Measurements from ENCODE around the gene NEDD4L.

NEDD4L gene

DNA sequence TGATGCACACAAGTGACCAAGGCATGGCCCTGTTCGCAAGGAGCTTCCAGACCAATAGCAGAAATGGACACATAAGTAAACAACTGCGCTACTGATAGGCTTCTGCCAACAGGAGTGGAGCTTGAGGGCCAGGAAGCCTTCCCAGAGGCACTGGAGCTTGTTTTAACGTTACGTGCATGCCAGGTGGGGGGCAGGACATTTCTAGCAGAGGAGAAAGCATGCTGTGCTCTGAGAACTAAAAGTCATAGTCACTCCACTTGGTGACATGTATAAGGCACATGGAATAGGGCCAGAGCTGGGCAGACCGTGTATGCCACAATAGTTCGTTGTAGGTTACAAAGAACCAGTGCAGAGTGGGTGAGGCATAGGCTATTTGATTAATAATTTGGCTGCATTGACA is 184.2 kb downstream of the NEDD4L start:
- Histone ChIP-seq H3K4me1 (ENCODE audit: control insufficient read depth, insufficient read depth, low read length) (peaks cover 36% of the 10 kb centered on the region), H3K4me3 (ENCODE audit: low read depth, low read length) (no peak overlapping the region), H3K36me3 (ENCODE audit: control insufficient read depth in 2 of 2, insufficient read depth in 1 of 2, low read length in 2 of 2) (no peaks in the 10 kb centered on the region; a peak in 1 of 3 replicates), H3K27ac (ENCODE audit: extremely low read depth, low read depth, low read length) (no peak overlapping the region), H3K9me3 (ENCODE audit: control insufficient read depth, insufficient read depth, low read depth, low read length) (no peaks in the 10 kb centered on the region)
- ChIA-PET CTCF (no interaction called here), POLR2A (no interaction called here)
- TF ChIP-seq, protein P1, sequence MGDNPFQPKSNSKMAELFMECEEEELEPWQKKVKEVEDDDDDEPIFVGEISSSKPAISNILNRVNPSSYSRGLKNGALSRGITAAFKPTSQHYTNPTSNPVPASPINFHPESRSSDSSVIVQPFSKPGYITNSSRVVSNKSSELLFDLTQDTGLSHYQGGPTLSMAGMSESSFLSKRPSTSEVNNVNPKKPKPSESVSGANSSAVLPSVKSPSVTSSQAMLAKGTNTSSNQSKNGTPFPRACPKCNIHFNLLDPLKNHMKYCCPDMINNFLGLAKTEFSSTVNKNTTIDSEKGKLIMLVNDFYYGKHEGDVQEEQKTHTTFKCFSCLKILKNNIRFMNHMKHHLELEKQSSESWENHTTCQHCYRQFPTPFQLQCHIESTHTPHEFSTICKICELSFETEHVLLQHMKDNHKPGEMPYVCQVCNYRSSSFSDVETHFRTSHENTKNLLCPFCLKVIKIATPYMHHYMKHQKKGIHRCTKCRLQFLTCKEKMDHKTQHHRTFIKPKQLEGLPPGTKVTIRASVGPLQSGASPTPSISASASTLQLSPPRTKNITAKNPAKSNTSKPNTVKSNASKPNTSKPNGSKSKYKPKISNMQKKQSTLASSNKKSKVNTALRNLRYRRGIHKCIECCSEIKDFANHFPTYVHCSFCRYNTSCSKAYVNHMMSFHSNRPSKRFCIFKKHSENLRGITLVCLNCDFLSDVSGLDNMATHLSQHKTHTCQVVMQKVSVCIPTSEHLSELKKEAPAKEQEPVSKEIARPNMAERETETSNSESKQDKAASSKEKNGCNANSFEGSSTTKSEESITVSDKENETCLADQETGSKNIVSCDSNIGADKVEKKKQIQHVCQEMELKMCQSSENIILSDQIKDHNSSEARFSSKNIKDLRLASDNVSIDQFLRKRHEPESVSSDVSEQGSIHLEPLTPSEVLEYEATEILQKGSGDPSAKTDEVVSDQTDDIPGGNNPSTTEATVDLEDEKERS (tag by site-specific recombination; IDR thresholded peaks at IDR 0.05): no peak
- no peak for TF ChIP-seq ZBTB21 (tag by site-specific recombination; IDR thresholded peaks at IDR 0.05)

DNA sequence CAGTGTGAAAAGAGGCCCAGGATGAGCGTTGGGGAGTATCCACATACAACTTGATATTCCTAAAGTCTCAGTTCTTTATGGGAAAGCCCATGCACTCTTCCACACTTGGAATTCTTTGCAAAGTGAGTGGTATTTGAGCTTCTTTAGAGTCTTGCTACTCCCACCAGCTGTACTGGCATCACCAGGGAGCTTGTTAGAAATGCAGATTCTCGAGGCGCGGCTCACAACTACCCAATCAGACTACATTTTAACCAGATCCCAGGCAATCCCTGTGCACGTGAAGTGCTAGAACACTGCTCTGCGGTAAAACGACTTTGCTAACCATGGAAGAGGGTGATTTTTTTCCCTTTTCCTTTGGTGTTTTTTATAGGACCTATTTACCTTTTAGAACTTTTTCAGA is 184.7 kb downstream of the NEDD4L start:
- ChIA-PET CTCF (interaction anchor here (0.7 kb wide), 1 partner anchor 107 kb away, joined by 3 read pairs; no protein-coding TSS in a partner anchor), POLR2A (no interaction called here)
- H3K27ac ChIP-seq (ENCODE audit: extremely low read depth, low read depth, low read length): no peak overlapping the region
- TF ChIP-seq ZNF394 (tag by site-specific recombination; IDR thresholded peaks at IDR 0.05; ENCODE audit: borderline replicate concordance) (no peak), ZNF561 (tag by site-specific recombination; IDR thresholded peaks at IDR 0.05; ENCODE audit: borderline replicate concordance) (no peak), OVOL3 (tag by site-specific recombination; IDR thresholded peaks at IDR 0.05) (no peak), ZEB2 (tag by site-specific recombination; IDR thresholded peaks at IDR 0.05) (no peak), ZNF658 (tag by site-specific recombination; IDR thresholded peaks at IDR 0.05) (no peak), KLF10 (tag by site-specific recombination; IDR thresholded peaks at IDR 0.05) (no peak)
- H3K36me3 ChIP-seq (ENCODE audit: control insufficient read depth in 2 of 2, insufficient read depth in 1 of 2, low read length in 2 of 2): no peaks in the 10 kb centered on the region; a peak in 1 of 3 replicates
- no peak overlapping the region for H3K4me3 ChIP-seq (ENCODE audit: low read depth, low read length)
- no peaks in the 10 kb centered on the region for H3K9me3 ChIP-seq (ENCODE audit: control insufficient read depth, insufficient read depth, low read depth, low read length)
- peaks cover 30% of the 10 kb centered on the region for H3K4me1 ChIP-seq (ENCODE audit: control insufficient read depth, insufficient read depth, low read length)

DNA sequence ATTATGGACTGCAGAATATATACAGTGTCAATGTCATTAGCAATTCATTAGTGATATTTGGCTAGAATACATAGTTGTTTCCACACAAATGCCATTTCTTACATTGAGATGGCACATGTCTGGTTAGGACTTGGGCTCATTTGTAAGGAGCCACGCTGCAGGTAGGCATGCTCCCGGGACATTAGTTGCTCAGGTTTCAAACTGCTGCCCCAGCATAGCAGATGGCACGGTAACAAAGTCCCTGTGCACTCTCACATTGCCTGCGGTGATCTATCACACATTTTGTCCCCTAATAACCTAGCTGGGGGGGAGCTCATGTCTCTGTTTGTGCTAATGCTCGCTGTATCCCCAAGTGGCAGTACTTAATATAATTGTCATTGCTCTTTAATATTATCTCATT is 185.1 kb downstream of the NEDD4L start:
- ChIA-PET CTCF (interaction anchor here (0.7 to 1.8 kb wide), 4 partner anchors 11 to 107 kb away, joined by 3 to 9 read pairs (median 4); no protein-coding TSS in a partner anchor), POLR2A (no interaction called here)
- Histone ChIP-seq H3K9me3 (ENCODE audit: control insufficient read depth, insufficient read depth, low read depth, low read length) (no peaks in the 10 kb centered on the region), H3K4me3 (ENCODE audit: low read depth, low read length) (no peak overlapping the region), H3K4me1 (ENCODE audit: control insufficient read depth, insufficient read depth, low read length) (peaks cover 26% of the 10 kb centered on the region), H3K27ac (ENCODE audit: extremely low read depth, low read depth, low read length) (no peak overlapping the region), H3K36me3 (ENCODE audit: control insufficient read depth in 2 of 2, insufficient read depth in 1 of 2, low read length in 2 of 2) (no peaks in the 10 kb centered on the region; a peak in 1 of 3 replicates)
- TF ChIP-seq TCF7L2 (IDR thresholded peaks at IDR 0.05; ENCODE audit: borderline replicate concordance, low read depth, low read length) (no peak), ZNF324 (tag by site-specific recombination; IDR thresholded peaks at IDR 0.05) (no peak), ZFP3 (tag by site-specific recombination; IDR thresholded peaks at IDR 0.05; ENCODE audit: low read depth) (no peak), ZXDB (tag by site-specific recombination; IDR thresholded peaks at IDR 0.05) (no peak), ZNF302 (tag by site-specific recombination; IDR thresholded peaks at IDR 0.05; ENCODE audit: low read depth) (no peak), OSR2 (tag by site-specific recombination; IDR thresholded peaks at IDR 0.05) (no peak), ZNF19 (tag by site-specific recombination; IDR thresholded peaks at IDR 0.05; ENCODE audit: low read depth) (no peak), ZNF747 (tag by site-specific recombination; IDR thresholded peaks at IDR 0.05) (no peak), ZNF24 (tag by site-specific recombination; IDR thresholded peaks at IDR 0.05) (no peak), ZNF623 (tag by site-specific recombination; IDR thresholded peaks at IDR 0.05) (no peak), GFI1B (tag by site-specific recombination; IDR thresholded peaks at IDR 0.05) (no peak), ZNF560 (tag by site-specific recombination; IDR thresholded peaks at IDR 0.05; ENCODE audit: borderline replicate concordance) (no peak)
- TF ChIP-seq, protein P2, sequence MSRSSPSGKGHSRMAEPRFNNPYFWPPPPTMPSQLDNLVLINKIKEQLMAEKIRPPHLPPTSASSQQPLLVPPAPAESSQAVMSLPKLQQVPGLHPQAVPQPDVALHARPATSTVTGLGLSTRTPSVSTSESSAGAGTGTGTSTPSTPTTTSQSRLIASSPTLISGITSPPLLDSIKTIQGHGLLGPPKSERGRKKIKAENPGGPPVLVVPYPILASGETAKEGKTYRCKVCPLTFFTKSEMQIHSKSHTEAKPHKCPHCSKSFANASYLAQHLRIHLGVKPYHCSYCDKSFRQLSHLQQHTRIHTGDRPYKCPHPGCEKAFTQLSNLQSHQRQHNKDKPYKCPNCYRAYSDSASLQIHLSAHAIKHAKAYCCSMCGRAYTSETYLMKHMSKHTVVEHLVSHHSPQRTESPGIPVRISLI (tag by site-specific recombination; IDR thresholded peaks at IDR 0.05): no peak
- TF ChIP-seq, protein P3, sequence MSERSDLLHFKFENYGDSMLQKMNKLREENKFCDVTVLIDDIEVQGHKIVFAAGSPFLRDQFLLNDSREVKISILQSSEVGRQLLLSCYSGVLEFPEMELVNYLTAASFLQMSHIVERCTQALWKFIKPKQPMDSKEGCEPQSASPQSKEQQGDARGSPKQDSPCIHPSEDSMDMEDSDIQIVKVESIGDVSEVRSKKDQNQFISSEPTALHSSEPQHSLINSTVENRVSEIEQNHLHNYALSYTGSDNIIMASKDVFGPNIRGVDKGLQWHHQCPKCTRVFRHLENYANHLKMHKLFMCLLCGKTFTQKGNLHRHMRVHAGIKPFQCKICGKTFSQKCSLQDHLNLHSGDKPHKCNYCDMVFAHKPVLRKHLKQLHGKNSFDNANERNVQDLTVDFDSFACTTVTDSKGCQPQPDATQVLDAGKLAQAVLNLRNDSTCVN (tag by site-specific recombination; optimal IDR thresholded peaks at IDR 0.05): no peak
- TF ChIP-seq, protein P4, sequence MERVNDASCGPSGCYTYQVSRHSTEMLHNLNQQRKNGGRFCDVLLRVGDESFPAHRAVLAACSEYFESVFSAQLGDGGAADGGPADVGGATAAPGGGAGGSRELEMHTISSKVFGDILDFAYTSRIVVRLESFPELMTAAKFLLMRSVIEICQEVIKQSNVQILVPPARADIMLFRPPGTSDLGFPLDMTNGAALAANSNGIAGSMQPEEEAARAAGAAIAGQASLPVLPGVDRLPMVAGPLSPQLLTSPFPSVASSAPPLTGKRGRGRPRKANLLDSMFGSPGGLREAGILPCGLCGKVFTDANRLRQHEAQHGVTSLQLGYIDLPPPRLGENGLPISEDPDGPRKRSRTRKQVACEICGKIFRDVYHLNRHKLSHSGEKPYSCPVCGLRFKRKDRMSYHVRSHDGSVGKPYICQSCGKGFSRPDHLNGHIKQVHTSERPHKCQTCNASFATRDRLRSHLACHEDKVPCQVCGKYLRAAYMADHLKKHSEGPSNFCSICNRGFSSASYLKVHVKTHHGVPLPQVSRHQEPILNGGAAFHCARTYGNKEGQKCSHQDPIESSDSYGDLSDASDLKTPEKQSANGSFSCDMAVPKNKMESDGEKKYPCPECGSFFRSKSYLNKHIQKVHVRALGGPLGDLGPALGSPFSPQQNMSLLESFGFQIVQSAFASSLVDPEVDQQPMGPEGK (tag by site-specific recombination; IDR thresholded peaks at IDR 0.05): no peak
